Measurements from ENCODE around the gene GCNT3.
A peak's percentile ranks its signal among the peaks of the same experiment; 100 is the strongest.
"Not testable (repeated sequence)": the region's sequence is repeated elsewhere in the genome, so short reads cannot be mapped to it uniquely, and the experiment has no call there.

Gene GCNT3

DNA sequence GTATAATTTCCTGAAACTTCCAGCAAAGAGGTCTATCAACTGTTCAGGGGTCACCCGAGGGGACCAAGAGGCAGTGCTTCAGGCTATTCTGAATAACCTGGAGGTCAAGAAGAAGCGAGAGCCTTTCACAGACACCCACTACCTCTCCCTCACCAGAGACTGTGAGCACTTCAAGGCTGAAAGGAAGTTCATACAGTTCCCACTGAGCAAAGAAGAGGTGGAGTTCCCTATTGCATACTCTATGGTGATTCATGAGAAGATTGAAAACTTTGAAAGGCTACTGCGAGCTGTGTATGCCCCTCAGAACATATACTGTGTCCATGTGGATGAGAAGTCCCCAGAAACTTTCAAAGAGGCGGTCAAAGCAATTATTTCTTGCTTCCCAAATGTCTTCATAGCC, 6.8 kb downstream of the GCNT3 start:
- DNase-seq, result no peak

DNA sequence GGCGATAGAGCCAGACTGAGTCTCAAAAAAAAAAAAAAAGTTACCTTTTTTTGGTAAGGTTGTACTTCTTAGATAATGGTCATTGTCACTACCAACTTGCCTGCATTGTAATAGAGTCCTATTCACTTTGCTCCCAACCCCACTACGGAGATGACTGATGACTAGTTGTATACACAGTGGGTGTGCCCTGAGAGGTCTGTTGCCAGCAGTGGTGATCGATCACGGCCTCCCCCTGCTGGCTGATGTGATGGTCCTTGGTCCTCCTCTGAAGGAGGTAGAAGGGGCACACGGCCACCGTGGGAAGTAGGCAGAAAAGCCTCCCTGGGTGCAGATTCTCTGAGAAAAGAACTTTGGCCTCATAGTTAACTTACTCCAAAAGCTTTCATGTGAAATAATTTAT, 10.7 kb downstream of the GCNT3 start:
- peak; percentile 8 for DNase-seq

DNA sequence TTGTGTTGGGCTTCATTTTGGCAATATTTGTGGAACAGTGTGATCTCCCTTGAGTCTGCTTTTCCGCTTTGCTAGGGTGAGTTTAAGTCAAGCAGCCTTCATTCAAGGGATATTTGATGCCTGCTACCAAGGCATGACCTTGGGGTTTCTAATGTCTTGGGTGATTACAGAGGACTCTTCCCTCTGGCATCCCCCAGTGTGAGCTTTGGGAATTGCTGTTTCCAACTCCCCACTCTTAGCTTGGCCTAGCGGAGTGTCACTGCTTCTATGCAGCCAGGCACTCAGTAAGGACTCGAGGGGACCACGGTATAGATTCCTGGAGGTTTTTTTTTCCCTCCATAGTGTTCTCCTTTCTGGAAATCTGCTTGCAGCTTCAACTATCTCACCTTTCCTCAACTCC, 21.1 kb downstream of the GCNT3 start:
- no peak for DNase-seq

DNA sequence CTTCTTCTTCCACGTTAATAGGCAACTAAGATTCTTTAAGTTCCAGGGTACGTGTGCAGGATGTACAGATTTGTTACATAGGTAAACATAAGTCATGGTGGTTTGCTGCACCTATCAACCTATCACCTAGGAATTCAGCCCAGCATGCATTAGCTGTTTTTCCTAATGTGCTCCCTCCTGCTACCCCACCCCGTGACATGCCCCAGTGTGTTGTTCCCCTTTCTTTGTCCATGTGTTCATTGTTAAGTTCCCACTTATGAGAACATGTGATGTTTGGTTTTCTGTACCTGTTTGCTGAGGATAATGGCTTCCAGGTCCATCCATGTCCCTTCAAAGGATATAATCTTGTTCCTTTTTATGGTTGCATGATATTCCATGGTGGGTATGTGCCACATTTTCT, 24.6 kb downstream of the GCNT3 start:
- no peak for DNase-seq

DNA sequence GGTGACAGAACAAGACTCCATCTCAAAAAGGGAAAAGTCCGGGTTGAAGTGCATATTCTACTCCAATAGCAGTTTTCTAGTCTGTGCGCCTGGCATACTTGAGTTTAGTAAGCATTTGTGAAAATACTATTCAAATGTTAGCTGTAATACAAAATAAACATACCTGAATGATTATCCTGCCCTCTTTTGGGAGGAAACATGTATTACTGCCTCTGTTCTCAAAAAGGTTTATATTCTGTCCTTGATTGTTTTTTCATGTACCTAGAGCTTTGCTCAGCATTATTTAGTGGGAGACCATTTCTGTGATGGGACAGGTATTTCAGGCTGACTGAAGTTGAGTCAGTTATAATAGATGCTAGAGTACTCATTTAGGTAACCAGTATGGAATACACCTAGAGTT, 25.9 kb downstream of the GCNT3 start:
- not testable (repeated sequence) for DNase-seq

DNA sequence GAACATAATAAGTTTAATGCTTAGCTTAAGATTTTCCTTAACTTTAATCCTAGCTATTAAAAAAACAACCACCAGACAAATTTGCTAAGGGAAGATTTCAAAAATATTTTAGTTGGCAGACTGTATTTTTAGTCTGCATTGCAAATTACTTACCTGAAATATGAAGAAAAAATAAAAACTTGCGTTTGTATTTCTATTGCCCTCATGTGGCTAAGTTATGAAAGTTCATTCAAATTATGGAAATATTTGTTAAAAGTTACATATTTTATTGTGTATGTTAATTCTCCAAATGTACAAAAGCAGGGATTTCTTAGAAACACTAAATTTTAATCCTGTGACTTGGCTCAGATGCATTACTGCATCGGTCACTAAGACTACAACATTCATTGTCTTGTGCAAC, 30.8 kb downstream of the GCNT3 start:
- DNase-seq, result no peak

DNA sequence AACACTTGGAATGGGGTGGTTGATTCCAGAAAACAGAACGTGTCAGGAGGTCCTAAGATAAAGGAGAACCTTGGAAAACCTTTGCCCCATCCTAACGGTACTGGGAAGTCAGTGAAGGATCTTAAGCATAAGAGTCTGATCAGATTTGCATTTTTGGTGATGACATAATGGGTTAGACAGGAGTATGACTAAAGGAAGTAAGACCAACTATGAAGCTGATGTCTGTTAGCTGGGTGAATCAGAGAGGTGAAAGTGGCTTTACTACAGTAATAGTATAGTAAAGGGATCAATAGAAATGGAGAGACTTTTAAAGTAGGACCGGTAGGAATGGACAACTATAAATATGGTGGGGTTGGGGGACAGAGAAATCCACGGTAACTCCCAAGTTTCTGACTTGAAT, 33.2 kb downstream of the GCNT3 start:
- no peak for DNase-seq

DNA sequence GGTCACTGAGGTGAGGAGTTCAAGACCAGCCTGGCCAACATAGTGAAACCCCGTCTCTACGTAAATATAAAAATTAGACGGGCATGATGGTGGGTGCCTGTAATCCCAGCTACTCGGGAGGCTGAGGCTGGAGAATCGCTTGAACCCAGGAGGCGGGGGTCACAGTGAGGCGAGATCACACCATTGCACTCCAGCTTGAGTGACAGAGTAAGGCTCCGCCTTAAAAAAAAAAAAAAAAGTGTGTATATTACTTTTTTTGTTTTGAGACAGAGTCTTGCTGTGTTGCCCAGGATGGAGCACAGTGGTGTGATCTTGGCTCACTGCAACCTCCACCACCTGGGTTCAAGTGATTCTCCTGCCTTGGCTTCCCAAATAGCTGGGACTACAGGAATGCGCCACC, 34.2 kb downstream of the GCNT3 start:
- DNase-seq, result not testable (repeated sequence)

DNA sequence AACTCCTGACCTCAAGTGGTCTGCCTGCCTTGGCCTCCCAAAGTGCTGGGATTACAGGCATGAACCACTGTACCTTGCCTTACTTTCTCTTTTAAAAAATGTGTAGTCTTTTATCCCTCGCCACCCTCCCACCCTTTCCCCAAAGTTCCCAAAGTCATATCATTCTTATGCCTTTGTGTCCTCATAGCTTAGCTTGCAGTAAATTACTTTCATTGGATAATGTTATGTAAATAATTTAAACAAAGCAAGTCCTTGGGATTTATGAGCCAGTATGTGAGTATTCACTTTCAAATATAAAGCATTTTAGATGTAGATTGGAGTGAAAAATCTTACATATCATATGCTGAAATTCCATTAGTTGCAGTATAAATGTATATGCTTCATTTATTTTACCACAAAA, 34.7 kb downstream of the GCNT3 start:
- no peak for DNase-seq

DNA sequence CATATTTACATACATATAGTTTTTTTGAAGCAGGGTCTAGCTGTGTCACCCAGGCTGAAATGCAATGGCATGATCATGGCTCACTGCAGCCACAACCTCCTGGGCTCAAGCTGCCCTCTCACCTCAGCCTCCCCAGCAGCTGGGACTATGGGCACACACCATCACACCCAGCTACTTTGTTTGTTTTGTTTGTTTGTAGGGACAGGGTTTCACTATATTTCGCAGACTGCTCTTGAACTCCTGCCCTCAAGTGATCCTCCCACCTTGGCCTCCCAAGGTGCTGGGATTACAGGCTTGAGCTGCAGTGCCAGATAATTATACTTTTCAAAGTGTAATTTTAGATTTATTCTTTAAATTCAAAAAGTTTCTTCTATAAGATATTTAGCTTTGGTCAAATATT, 35.5 kb downstream of the GCNT3 start:
- no peak for DNase-seq

DNA sequence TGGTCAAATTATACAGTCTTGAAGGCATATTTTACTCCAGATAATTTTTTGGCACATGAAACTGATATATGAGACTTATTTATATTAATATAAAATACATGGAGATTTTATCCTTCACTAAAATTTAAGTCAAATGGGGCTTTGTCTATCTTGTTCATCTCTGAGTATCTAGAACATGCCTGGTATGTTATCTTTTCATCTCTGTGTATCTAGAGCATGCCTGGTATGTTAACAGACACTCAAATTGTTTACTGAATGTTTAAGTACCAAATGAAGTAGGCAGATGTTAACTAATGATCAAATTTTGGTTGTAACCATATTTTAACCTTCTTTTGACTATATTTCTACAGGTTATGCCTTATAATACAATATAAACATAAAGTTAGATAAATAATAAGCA, 38.0 kb downstream of the GCNT3 start:
- no peak for DNase-seq

DNA sequence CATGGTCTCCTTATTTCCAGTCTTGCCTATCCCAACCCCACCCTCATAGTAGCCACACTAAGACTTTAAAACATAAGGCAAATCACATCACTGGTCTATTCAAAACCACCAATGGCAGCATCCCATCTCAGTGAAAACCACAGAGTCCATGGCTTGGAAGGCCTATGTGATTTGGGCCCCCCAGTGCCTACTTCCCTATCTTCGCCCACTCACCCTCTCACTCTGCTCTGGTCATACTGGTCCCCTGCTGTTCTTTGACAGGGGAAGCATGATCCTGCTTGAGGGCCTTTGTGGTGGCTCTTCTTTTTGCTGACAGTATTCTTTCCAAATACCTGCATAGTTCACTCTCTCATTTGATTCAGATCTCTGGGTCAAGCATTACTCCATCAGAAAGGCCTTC, 42.5 kb downstream of the GCNT3 start:
- no peak for DNase-seq

DNA sequence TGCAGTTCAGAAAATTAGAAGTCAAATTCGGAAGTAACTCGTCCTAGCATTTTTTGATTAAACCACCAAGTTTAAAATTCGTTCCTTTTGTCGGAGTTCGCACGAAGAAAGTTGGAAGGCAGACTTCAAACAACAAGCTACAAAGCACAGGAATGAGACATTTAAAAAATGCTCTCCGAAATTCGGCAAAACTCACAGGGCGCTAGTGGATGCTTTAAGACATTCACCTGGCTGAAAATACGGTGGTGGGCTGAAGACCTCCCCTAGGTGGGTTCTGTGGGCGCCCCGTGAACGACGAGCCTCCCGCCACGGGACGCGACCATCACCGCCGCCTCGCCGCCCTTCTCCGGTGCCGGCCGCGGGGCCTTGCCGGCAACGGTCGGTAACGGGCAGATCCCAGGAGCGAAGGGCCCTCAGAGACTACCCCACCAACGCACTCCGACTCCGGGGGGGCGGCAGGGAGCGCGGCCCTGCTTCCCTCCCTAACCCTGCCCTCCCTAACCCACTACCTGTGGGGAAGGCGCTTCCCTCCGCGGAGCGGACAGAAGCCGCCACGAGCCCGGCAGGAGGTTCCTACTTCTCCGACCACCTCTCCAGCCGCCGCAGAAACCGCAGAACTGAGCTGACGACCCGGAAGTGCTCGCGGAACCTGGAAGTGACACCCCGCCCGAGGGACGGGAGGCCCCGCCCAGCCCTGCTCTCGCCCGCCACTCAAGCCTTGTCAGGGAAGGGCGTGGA, 45.5 kb downstream of the GCNT3 start, which contains the start of gene GTF2A2:
Gene GTF2A2, minus strand, starts transcription at position 619 of the 738 bp plus-strand sequence. CDS start 5,238 bp downstream, outside the sequence.
- DNase-seq, result peak; percentile 78

DNA sequence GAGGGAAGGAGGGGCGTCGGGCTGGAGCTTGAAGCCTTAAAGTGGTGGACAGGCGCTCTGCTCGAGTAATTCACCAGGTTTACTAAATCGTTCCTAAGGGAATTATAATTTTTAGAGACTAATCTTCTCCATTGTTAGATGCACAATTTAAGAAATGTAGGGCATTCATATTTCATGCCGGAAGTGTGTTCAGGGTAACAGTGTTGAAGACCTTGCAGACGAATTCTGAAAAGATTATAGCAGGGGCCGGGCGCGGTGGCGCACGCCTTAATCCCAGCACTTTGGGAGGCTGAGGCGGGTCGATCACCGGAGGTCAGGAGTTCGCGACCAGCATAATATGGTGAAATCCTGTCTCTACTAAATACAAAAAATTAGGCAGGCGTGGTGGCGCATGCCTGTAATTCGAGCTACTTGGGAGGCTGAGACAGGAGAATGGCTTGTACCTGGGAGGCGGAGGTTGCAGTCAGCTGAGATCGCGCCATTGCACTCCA, 46.1 kb downstream of the GCNT3 start:
- DNase-seq, result no peak

DNA sequence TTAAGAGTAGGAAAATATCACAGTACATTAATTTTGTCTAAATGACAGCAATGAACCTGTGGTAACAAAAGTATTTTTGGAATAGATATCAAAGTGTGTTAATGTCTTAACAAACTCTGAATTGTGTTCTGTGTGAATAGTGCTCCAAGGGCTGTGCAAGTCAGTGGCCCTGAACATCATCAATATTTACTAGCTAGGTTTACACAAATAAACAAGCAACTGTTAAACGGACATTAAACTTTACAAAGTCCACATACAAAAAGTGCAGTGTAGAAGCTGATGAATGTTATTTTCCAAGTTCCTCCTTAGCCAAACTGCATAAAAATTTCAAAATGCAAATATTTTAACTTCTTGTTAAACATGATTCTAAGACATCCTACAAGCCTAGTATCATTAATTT, 47.8 kb downstream of the GCNT3 start:
- DNase-seq, result no peak

DNA sequence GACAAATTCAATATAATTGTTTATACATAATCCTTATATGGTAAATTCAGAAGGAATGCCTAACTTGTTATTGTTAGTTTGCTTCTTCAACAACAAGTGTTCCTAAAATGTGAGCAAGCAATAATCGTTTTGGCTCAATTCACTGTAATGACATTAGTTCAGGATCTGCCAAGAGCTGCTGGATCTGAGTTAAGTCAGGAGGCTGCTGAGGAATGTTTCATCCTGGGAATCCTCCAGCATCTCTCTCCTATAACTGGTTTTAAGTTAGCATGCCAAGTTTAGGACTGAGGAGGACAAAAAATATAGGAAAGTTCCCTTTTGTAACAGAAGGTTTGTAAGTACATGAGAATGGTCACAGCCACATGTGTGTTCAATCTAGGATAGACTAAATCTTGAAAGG, 50.7 kb downstream of the GCNT3 start:
- DNase-seq, result no peak

DNA sequence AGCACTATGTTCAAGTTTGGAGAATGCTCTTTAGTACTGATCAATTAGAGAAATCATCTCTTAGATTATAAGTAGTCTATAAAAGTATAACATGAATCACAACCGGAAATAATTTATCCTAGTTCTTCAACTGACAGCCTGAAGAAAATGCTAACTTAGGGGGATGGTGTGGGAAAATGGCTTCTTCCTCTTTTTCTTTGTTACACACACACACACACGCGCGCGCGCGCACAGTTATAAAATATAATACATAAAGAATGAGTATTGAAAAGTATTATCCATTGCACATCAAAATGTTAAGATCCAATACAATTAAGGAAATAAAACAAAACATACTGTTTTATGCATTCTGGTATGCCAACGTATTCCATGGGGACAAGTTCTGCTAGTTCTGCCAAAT, 57.0 kb downstream of the GCNT3 start:
- DNase-seq, result no peak
